Esophagus squamous epithelium (tissue), 4 donors: ENCODE data around the gene TSPAN13.

ENCODE experiments used
- CTCF ChIP-seq, 6 experiments: fragments of 450-650 bp in 4 of 6; fragments of 200-600 bp in 2 of 6; sonication (generic) in 2 of 6; IDR thresholded peaks; one replicate each; pipeline ENCODE4 v1.5.1; 2016 to 2019; ENCODE audit warnings: antibody characterized with exemption in 6 of 6, mild to moderate bottlenecking in 4 of 6, moderate library complexity in 4 of 6
- POLR2A ChIP-seq, 4 donors: fragments of 450-650 bp; IDR thresholded peaks; one replicate each; pipeline ENCODE4 v1.6.1; 2017; ENCODE audit warnings: antibody characterized with exemption in 4 of 4, mild to moderate bottlenecking in 4 of 4, moderate library complexity in 3 of 4

- TF ChIP-seq POLR2A (IDR thresholded peaks at IDR 0.05) (no peak), CTCF (IDR thresholded peaks at IDR 0.05) (no peak)
These were observed 31.8 kb downstream of the TSPAN13 start for GRCh38 chr7:16785321-16785720.
